Measurements from ENCODE around the gene NSUN3. TPM values are rescaled to one million over a fixed set of nuclear protein-coding genes. Genes with fewer than 3 reads are reported as not detected.
"Not testable (repeated sequence)": the region's sequence is repeated elsewhere in the genome, so short reads cannot be mapped to it uniquely, and the experiment has no call there.

NSUN3 gene
- total RNA-seq, result 10 to 100 TPM; 14.0 to 16.6 TPM

DNA sequence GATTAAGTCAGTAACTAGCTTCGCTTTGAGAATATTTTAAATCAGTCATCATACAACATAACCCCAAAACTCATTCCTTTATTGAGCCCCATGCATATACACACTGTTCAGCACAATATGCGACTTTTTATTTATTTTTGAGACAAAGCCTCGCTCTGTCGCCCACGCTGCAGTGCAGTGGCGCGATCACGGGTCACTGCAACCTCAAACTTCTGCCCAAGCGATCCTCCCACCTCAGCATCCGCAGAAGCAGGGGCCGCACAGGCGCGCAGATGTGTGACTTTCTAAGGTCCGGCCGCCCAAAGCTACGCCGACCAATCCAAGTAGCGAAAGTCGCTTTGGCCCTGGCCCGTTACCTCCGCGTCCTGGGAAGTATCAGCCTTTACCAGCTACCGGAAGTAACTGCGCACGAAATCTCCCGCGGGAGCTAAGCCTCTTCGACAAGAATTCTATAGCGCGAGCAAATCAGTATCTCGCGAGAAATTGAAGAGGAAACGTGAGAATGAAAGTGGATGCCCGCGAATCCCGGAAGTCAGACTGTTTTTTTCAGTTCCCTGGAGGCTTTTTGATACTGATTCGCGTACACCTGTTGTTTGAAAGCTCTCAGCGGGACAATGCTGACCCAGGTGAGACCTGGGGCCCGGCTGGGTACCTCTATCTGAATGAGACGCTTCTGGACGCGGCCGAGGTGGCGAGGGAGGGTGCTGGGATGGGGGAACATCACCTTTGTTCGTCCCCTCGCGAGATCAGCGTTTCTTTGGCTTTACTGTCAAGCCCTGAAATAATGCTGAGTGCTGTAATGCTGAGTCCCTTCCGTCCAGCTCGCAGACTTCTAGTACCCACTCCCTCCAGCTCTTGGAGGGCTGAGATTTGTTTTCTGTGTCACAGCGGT is at the start of gene NSUN3, which contains the start of gene DHFR2:
Gene NSUN3, plus strand, starts transcription at position 549 of the 892 bp plus-strand sequence. Its CDS starts 66 bp downstream, at position 615.
Gene DHFR2, minus strand, starts transcription at position 404 of the 892 bp plus-strand sequence. CDS start 1,405 bp downstream, outside the sequence.
- Mint-ChIP-seq H3K9me3 (peaks cover 9% of the 10 kb centered on the region), H3K4me3 (peak within 1 kb of the TSS; percentile 89), H3K4me1 (peaks cover 39% of the 10 kb centered on the region), H3K36me3 (ENCODE audit: low read depth) (peaks cover 50% of the 10 kb centered on the region), H3K27ac (peak within 1 kb of the TSS; percentile 97), H3K27me3 (no peaks in the 10 kb centered on the region)
- DNase-seq, result peak; percentile 91
- ChIA-PET POLR2A (interaction anchor here (1.0 kb wide), 1 partner anchor 83 kb away, joined by 3 read pairs; no protein-coding TSS in a partner anchor), CTCF (interaction anchor here (0.8 to 1.6 kb wide), 4 partner anchors 9 to 52 kb away, joined by 3 to 6 read pairs (median 4); no protein-coding TSS in a partner anchor)

DNA sequence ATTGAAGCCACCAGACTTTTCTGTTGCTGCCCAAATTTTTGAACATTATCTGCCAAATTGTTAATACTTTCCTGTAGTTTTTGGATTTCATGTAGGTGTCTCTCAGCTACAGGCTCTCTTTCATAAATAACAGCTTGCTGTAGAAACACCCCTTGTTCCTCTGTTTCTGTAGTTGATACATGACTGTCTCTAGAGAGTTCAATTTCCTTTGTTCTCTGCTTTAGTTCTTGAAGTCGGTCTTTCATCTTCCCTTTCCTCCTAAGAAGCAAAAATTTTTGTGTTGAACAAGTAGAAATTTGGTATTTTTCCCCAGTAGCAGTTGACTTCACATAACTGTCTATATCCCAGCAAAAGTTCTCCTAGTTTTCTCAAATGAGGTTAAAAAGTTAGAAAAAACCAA is 47.8 kb upstream of the NSUN3 start:
- Mint-ChIP-seq H3K27ac (no peak overlapping the region), H3K9me3 (peaks cover 4% of the 10 kb centered on the region), H3K4me1 (peaks cover 24% of the 10 kb centered on the region), H3K27me3 (no peaks in the 10 kb centered on the region), H3K36me3 (ENCODE audit: low read depth) (peaks cover 16% of the 10 kb centered on the region), H3K4me3 (no peak overlapping the region)
- ChIA-PET POLR2A (no interaction called here), CTCF (interaction anchor here (1.3 kb wide), 1 partner anchor 34 kb away, joined by 3 read pairs; no protein-coding TSS in a partner anchor)
- DNase-seq, result no peak

DNA sequence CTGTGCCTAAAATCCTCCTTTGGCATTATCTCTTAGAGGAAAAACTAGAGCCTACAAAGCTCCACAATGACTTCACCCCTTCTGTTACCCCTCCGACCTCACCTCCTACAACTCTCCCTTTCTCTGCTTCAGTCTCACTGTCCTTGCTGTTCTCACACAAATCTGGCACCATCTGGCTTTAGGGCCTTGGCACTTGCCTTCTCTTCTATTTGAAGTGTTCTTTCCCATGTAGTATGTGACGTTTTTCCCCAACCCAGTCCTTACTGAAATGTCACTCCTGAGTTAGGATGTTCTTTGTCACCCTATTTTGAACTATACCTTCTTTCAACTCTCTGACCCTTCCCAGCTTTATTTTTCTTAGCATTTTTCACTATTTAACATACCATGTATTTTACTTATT is 43.2 kb upstream of the NSUN3 start:
- Mint-ChIP-seq H3K27me3 (no peaks in the 10 kb centered on the region), H3K36me3 (ENCODE audit: low read depth) (peaks cover 9% of the 10 kb centered on the region), H3K4me3 (no peak overlapping the region), H3K4me1 (peaks cover 6% of the 10 kb centered on the region), H3K9me3 (peaks cover 4% of the 10 kb centered on the region), H3K27ac (no peak overlapping the region)
- POLR2A ChIA-PET, result interaction anchor here (0.7 kb wide), 1 partner anchor 82 kb away, joined by 5 read pairs; no protein-coding TSS in a partner anchor
- CTCF ChIA-PET, result no interaction called here
- no peak for DNase-seq

DNA sequence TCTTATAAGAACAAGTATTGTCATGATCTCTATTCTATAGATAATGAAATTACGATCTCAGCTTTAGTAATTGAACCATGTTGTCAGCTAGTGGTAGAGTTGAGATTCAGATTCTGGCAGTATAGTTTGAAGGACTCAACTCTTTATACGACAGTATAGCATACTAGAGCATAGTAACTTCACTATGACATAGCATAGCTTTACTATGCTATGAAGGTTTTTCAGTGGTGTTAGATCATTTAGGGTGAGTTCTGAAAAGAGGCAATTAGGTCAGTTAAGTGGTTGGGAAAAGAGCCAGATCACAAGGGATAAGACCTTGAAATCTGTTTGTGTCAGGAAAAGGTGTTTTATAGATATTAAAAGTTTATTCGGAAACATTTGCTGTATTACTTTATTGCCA is 42.6 kb upstream of the NSUN3 start:
- POLR2A ChIA-PET, result no interaction called here
- H3K4me1 Mint-ChIP-seq, result no peaks in the 10 kb centered on the region
- H3K27ac Mint-ChIP-seq, result no peak overlapping the region

DNA sequence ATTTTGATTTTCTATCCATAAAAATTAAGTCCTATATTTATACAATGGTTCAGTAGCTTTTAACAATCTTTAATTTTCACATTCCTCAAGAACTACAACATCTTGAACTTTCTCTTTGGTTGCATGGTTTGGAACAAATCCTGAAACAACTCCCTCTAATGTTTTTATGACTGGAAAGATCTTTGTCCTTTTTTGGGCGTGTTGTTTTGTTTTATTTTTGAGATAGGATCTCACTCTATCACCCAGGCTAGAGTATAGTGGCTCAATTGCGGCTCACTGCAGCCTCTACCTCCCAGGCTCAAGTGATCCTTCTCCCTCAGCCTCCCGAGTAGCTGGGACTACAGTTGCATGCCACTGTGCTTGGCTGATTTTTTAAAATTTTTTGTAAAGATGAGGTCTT is 38.5 kb upstream of the NSUN3 start:
- CTCF ChIA-PET, result interaction anchor here (0.6 kb wide), 1 partner anchor 20 kb away, joined by 3 read pairs; no protein-coding TSS in a partner anchor
- no peaks in the 10 kb centered on the region for H3K27me3 Mint-ChIP-seq
- POLR2A ChIA-PET, result no interaction called here

More for the DNA sequence above, 42.6 kb upstream of the NSUN3 start:
- Mint-ChIP-seq H3K27me3 (no peaks in the 10 kb centered on the region), H3K9me3 (no peaks in the 10 kb centered on the region), H3K4me3 (no peak overlapping the region), H3K36me3 (ENCODE audit: low read depth) (peaks cover 3% of the 10 kb centered on the region)
- DNase-seq, result no peak
- CTCF ChIA-PET, result no interaction called here

DNA sequence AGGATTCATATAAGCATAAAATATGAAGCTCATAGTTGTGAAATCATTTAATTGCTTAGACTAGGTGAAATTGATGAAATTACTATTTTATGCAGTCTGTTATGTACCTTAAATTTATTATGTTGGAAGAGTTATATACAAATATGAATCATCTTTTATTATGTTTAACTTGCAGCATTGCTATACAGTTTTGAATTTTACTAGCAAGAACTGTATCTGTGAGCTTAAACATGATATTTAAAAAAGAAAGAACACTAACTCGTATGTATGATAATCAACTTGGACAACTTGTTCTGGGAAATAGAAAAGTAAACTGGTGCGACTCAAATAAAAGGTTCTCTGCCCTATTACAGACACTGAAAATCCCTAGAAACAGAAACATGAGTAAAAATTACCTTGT is 36.2 kb upstream of the NSUN3 start:
- ChIA-PET CTCF (interaction anchor here (1.2 kb wide), 1 partner anchor 9 kb away, joined by 3 read pairs; no protein-coding TSS in a partner anchor), POLR2A (no interaction called here)
- no peak for DNase-seq

More for the DNA sequence above, 38.5 kb upstream of the NSUN3 start:
- no peaks in the 10 kb centered on the region for H3K9me3 Mint-ChIP-seq
- H3K27ac Mint-ChIP-seq, result no peak overlapping the region
- peaks cover 2% of the 10 kb centered on the region for H3K36me3 Mint-ChIP-seq (ENCODE audit: low read depth)
- H3K4me3 Mint-ChIP-seq, result no peak overlapping the region
- DNase-seq, result no peak
- no peaks in the 10 kb centered on the region for H3K4me1 Mint-ChIP-seq

DNA sequence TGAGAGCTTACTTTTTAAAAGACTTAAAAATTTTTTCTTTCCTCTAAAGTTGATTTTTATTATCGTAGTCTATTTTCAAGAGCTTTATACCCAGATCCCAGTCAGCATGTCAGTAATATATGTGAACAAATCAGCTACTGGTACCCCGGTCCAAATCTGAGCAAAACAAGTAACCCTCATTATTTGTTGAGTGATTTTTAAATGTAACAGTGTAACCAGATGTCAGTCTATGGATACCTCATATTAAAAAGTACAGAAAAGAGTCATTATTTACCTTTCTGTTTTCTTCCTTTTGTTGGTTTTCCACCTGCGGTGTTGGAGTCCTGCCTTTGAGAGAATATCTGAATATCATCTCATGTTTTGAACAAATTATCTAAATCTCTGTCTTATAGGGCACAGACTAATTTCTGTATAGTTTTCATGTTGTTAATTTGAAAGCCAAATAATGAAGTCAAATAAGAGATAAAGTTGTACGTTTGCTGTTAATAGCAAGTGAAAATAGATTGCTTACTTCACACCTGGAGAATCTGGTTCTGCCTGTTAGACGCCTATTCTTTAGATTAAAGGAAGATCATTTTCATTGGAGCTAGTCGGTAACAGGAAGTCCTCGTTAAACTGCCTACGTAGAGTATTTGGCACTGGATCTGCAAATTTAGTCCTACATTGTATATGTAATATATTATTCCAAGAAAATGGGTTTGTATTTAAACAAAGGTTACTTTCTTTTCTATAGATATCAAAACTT is 34.6 kb upstream of the NSUN3 start, which contains the start of gene STX19:
Gene STX19, minus strand, starts transcription at position 505 of the 745 bp plus-strand sequence. CDS start 13,328 bp downstream, outside the sequence.
- no peaks in the 10 kb centered on the region for H3K36me3 Mint-ChIP-seq (ENCODE audit: low read depth)
- POLR2A ChIA-PET, result no interaction called here
- no peak within 1 kb of the TSS for H3K4me3 Mint-ChIP-seq

More for the DNA sequence above, 36.2 kb upstream of the NSUN3 start:
- Mint-ChIP-seq H3K4me1 (no peaks in the 10 kb centered on the region), H3K27me3 (no peaks in the 10 kb centered on the region), H3K27ac (no peak overlapping the region), H3K36me3 (ENCODE audit: low read depth) (no peaks in the 10 kb centered on the region), H3K4me3 (no peak overlapping the region), H3K9me3 (no peaks in the 10 kb centered on the region)

DNA sequence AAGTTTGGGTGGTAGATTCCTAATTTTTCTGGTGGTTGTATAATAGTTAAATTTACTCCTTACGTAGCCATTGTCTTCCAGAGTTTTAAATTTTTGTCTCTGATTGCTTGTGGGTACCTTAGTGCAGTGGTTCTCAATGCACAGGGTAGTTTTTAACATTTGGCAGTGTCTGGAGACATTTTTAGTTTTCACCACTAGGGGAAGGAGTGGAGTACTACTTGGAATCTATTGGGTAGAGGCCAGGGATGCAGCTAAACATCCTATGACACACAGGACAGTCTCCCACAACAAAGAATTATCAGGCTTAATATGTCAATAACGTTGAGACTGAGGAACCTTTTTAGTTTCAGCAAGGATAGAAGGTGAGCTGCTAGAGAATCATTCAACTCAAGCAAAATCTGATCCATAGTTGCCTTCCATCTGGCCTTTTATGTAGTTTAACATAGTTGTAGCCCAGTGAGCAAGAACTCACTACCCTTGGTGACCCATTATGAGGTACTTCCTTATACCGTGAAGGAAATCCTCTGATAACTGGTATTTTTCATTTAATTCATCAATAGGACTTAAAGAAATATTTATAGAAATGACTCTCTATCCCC is 25.9 kb upstream of the NSUN3 start:
- DNase-seq, result no peak
- no peaks in the 10 kb centered on the region for H3K27me3 Mint-ChIP-seq
- H3K4me3 Mint-ChIP-seq, result no peak overlapping the region
- CTCF ChIA-PET, result interaction anchor here (0.6 to 1.8 kb wide), 2 partner anchors 25 to 32 kb away, joined by 3 to 6 read pairs; partner anchors contain the start of genes DHFR2 and NSUN3
- H3K4me1 Mint-ChIP-seq, result no peaks in the 10 kb centered on the region
- H3K36me3 Mint-ChIP-seq (ENCODE audit: low read depth), result peaks cover 2% of the 10 kb centered on the region
- POLR2A ChIA-PET, result no interaction called here
- H3K9me3 Mint-ChIP-seq, result no peaks in the 10 kb centered on the region
- H3K27ac Mint-ChIP-seq, result no peak overlapping the region

More for the DNA sequence above, 34.6 kb upstream of the NSUN3 start, which contains the start of gene STX19:
- DNase-seq, result no peak
- no peak within 1 kb of the TSS for H3K27ac Mint-ChIP-seq
- no peaks in the 10 kb centered on the region for H3K9me3 Mint-ChIP-seq
- H3K27me3 Mint-ChIP-seq, result no peaks in the 10 kb centered on the region
- no peaks in the 10 kb centered on the region for H3K4me1 Mint-ChIP-seq
- CTCF ChIA-PET, result interaction anchor here (0.8 kb wide), 1 partner anchor 34 kb away, joined by 3 read pairs; no protein-coding TSS in a partner anchor

DNA sequence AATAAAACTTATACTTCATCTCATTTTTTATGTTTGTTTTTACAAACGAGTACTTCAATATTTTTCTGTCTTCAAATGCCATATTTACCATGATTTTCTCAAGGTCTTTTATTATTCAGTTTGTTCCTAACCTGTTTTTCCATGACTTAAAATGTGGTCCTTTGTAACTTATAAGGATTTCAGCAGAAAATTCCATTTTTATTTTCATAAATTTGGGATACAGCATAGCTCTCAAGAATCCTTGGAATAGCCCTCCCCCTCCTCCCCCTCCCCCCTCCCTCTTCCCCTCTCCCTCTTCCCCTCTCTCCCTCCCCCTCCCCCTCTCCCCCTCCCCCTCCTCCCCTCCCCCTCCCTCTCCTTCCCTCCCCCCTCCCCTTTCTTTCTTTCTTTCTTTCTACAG is 19.6 kb upstream of the NSUN3 start:
- Mint-ChIP-seq H3K36me3 (ENCODE audit: low read depth) (peaks cover 13% of the 10 kb centered on the region), H3K4me1 (no peaks in the 10 kb centered on the region), H3K27ac (peak overlapping the region; percentile 62), H3K27me3 (no peaks in the 10 kb centered on the region), H3K4me3 (no peak overlapping the region), H3K9me3 (no peaks in the 10 kb centered on the region)
- DNase-seq, result no peak
- CTCF ChIA-PET, result no interaction called here
- POLR2A ChIA-PET, result no interaction called here

DNA sequence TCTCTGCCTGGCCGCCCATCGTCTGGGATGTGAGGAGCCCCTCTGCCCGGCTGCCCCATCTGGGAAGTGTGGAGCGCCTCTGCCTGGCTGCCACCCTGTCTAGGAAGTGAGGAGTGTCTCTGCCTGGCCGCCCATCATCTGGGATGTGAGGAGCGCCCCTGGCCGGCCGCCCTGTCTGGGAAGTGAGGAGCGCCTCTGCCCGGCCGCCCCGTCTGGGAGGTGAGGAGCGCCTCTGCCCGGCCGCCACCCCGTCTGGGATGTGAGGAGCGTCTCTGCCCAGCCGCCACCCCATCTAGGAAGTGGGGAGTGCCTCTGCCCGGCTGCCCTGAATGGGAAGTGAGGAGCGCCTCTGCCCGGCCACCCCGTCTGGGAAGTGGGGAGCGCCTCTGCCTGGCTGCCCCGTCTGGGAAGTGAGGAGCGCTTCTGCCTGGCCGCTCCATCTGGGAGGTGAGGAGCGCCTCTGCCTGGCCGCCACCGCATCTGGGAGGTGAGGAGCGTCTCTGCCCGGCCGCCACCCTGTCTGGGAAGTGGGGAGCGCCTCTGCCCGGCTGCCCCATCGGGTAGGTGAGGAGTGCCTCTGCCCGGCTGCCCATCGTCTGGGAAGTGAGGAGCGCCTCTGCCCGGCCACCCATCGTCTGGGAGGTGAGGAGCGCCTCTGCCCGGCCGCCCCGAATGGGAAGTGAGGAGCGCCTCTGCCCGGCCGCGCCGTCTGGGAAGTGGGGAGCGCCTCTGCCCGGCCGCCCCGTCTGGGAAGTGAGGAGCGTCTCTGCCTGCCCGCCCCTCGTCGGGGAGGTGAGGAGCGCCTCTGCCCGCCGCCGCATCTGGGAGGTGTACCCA is 18.5 kb upstream of the NSUN3 start:
- DNase-seq, H3K4me1 Mint-ChIP-seq, H3K27me3 Mint-ChIP-seq, H3K9me3 Mint-ChIP-seq, H3K27ac Mint-ChIP-seq, H3K4me3 Mint-ChIP-seq, POLR2A ChIA-PET: not testable (repeated sequence)
- H3K36me3 Mint-ChIP-seq (ENCODE audit: low read depth), result peaks cover 13% of the 10 kb centered on the region
- CTCF ChIA-PET, result interaction anchor here (0.7 kb wide), 1 partner anchor 28 kb away, joined by 3 read pairs; no protein-coding TSS in a partner anchor

DNA sequence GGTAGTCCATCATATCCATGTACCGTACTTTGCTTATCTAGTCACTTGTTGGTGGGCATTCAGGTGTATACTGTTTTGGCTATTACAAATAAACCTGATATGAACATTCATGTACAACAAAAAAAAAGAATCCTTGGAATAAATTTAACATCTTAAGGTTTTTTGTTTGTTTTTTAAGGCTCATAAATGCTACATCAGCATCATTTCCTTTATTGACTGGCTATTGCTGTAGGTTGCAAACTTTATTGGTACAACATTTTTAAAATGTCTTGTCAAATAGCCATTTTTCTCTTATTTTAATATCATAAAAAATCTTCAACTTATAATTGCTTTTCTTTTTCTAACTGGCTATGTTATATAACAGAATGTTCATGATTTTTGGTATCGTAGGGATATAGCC is 16.3 kb upstream of the NSUN3 start:
- ChIA-PET POLR2A (no interaction called here), CTCF (interaction anchor here (1.6 kb wide), 1 partner anchor 36 kb away, joined by 3 read pairs; no protein-coding TSS in a partner anchor)
- no peaks in the 10 kb centered on the region for H3K9me3 Mint-ChIP-seq
- DNase-seq, result no peak
- no peak overlapping the region for H3K27ac Mint-ChIP-seq
- H3K4me3 Mint-ChIP-seq, result no peak overlapping the region
- peaks cover 13% of the 10 kb centered on the region for H3K36me3 Mint-ChIP-seq (ENCODE audit: low read depth)
- no peaks in the 10 kb centered on the region for H3K4me1 Mint-ChIP-seq
- H3K27me3 Mint-ChIP-seq, result no peaks in the 10 kb centered on the region

DNA sequence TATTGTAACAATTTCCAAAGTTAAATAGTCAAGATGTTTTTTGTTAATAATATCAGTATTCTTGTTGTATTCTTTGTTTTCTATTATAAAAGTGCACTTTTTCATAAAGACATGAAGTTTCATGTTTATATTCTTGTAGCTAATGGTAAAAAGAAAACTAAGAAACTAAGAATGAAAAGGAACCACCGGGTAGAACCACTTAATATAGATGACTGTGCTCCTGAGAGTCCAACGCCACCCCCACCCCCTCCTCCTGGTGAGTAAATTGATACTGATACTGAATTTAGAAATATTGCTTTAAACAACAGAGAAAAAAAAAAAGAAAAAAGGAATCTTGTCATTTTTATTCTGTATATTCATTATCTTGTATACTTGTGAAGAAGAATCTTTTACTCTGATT is 13.6 kb upstream of the NSUN3 start:
- CTCF ChIA-PET, result no interaction called here
- Mint-ChIP-seq H3K27ac (no peak overlapping the region), H3K36me3 (ENCODE audit: low read depth) (peaks cover 10% of the 10 kb centered on the region), H3K9me3 (no peaks in the 10 kb centered on the region), H3K27me3 (no peaks in the 10 kb centered on the region), H3K4me3 (no peak overlapping the region), H3K4me1 (no peaks in the 10 kb centered on the region)
- POLR2A ChIA-PET, result no interaction called here
- no peak for DNase-seq
